Liver (tissue), 3 donors: Measurements from ENCODE around the gene PTPRQ.

Experiments
- EGR1 ChIP-seq, 2 donors: IDR thresholded peaks; 2 replicates each; pipeline ENCODE4 v1.6.1; 2016 to 2018; ENCODE audit warnings: antibody characterized with exemption in 2 of 2, low read depth in 2 of 2
- GABPA ChIP-seq, 2 donors: IDR thresholded peaks in 1 of 2; conservative IDR thresholded peaks in 1 of 2; 2 replicates each; pipeline ENCODE4 v1.6.1; 2016; ENCODE audit warnings: antibody characterized with exemption in 2 of 2, mild to moderate bottlenecking in 1 of 2, moderate library complexity in 1 of 2
- JUND ChIP-seq, 2 donors: IDR thresholded peaks; 2 replicates each; pipeline ENCODE4 v1.6.1; 2016; ENCODE audit warnings: antibody characterized with exemption in 2 of 2
- REST ChIP-seq: IDR thresholded peaks from 2 replicates; pipeline ENCODE4 v1.6.1; 2016; ENCODE audit warnings: antibody characterized with exemption, mild to moderate bottlenecking
- TAF1 ChIP-seq: conservative IDR thresholded peaks from 2 replicates; pipeline ENCODE4 v1.6.1; 2016; ENCODE audit warnings: antibody characterized with exemption, mild to moderate bottlenecking
- YY1 ChIP-seq: IDR thresholded peaks from 2 replicates; pipeline ENCODE4 v1.6.1; 2016; ENCODE audit warnings: antibody characterized with exemption, mild to moderate bottlenecking
- ZBTB33 ChIP-seq: IDR thresholded peaks from 2 replicates; pipeline ENCODE4 v1.6.1; 2016; ENCODE audit warnings: antibody characterized with exemption
- TF ChIP-seq, protein P1 (sequence below): fragments of 150-350 bp; IDR thresholded peaks from 2 replicates; pipeline ENCODE4 v1.5.1; 2017; ENCODE audit warnings: improper control_type of control experiment, low read depth, low read length; ENCODE audit not compliant: missing input control
- TF ChIP-seq, protein P2 (sequence below): IDR thresholded peaks from 2 replicates; pipeline ENCODE4 v1.6.1; 2016; ENCODE audit warnings: antibody characterized with exemption
- donor health status: healthy.
- donor health status: healthy.

DNA sequence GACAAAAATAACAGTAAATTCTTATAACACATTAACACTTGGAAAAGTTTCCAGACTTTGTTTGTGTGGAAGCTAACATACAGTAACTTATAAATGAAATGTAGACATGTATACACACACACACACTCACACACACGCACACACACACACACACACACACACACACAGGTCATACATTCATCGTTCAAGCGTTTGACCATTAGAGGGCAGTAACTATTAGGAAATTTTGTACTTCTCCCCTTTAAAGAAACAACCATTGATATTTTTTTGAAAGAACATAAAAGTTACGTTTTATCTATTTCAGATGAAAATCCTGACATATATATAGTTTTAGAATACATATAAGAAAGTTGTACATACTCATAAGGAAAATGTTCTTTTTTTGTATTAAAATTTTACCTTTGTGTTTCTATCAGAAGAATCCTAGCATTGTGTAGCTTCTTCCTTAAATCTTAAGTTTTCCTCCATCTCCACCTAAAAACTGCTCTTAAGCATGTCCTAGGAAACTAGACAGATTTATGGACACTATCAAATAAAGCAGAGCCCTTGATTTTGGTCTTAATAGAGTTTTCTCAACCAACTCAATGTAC is 29.0 kb downstream of the PTPRQ start:
- TF ChIP-seq JUND (IDR thresholded peaks at IDR 0.05) (no peak), GABPA (IDR thresholded peaks at IDR 0.05 in 1 of 2, conservative IDR thresholded peaks at IDR 0.05 in 1 of 2) (no peak), EGR1 (IDR thresholded peaks at IDR 0.05; ENCODE audit: low read depth in 2 of 2) (no peak), ZBTB33 (no peak), REST (no peak), YY1 (no peak), TAF1 (no peak)
- TF ChIP-seq, protein P1, sequence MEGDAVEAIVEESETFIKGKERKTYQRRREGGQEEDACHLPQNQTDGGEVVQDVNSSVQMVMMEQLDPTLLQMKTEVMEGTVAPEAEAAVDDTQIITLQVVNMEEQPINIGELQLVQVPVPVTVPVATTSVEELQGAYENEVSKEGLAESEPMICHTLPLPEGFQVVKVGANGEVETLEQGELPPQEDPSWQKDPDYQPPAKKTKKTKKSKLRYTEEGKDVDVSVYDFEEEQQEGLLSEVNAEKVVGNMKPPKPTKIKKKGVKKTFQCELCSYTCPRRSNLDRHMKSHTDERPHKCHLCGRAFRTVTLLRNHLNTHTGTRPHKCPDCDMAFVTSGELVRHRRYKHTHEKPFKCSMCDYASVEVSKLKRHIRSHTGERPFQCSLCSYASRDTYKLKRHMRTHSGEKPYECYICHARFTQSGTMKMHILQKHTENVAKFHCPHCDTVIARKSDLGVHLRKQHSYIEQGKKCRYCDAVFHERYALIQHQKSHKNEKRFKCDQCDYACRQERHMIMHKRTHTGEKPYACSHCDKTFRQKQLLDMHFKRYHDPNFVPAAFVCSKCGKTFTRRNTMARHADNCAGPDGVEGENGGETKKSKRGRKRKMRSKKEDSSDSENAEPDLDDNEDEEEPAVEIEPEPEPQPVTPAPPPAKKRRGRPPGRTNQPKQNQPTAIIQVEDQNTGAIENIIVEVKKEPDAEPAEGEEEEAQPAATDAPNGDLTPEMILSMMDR, result peak; percentile 51
- TF ChIP-seq, protein P2, sequence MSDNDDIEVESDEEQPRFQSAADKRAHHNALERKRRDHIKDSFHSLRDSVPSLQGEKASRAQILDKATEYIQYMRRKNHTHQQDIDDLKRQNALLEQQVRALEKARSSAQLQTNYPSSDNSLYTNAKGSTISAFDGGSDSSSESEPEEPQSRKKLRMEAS, result no peak
